NT2/D1 (cell line): ENCODE data around the gene PTN.
"Not testable (repeated sequence)": the region's sequence is repeated elsewhere in the genome, so short reads cannot be mapped to it uniquely, and the experiment has no call there.

Experiments
- DNase-seq: peaks from one replicate; pipeline ENCODE4 v3.0.0-alpha.2; 2011; ENCODE audit warnings: low read depth, low spot score
- H3K27me3 ChIP-seq: 2 replicates; pipeline ENCODE4 v1.6.0; 2011; ENCODE audit warnings: mild to moderate bottlenecking; ENCODE audit not compliant: insufficient read length, insufficient read depth
- H3K36me3 ChIP-seq: 2 replicates; pipeline ENCODE4 v1.6.1; 2011; ENCODE audit warnings: mild to moderate bottlenecking, low read length, mixed read lengths; ENCODE audit not compliant: insufficient read depth, insufficient read length
- H3K4me1 ChIP-seq: 2 replicates; pipeline ENCODE4 v1.5.1; 2011; ENCODE audit not compliant: insufficient read depth, insufficient read length
- H3K4me3 ChIP-seq: 2 replicates; pipeline ENCODE4 v1.5.1; 2011; ENCODE audit warnings: low read depth; ENCODE audit not compliant: insufficient read length
- H3K9ac ChIP-seq: 2 replicates; pipeline ENCODE4 v1.6.0; 2011; ENCODE audit warnings: low read depth; ENCODE audit not compliant: insufficient read length
- H3K9me3 ChIP-seq: 2 replicates; pipeline ENCODE4 v1.5.1; 2011; ENCODE audit warnings: mild to moderate bottlenecking, low read length; ENCODE audit not compliant: insufficient read depth
- SUZ12 ChIP-seq: IDR thresholded peaks from 2 replicates; pipeline ENCODE4 v1.6.1; 2011; ENCODE audit not compliant: insufficient read length, insufficient read depth; ENCODE audit errors: extremely low read depth
- YY1 ChIP-seq: IDR thresholded peaks from 2 replicates; pipeline ENCODE4 v1.6.1; 2011; ENCODE audit not compliant: insufficient read length, insufficient read depth
- ZNF274 ChIP-seq: IDR thresholded peaks from 2 replicates; pipeline ENCODE4 v1.6.1; 2011; ENCODE audit warnings: mild to moderate bottlenecking, low read depth, low read length

PTN gene

DNA sequence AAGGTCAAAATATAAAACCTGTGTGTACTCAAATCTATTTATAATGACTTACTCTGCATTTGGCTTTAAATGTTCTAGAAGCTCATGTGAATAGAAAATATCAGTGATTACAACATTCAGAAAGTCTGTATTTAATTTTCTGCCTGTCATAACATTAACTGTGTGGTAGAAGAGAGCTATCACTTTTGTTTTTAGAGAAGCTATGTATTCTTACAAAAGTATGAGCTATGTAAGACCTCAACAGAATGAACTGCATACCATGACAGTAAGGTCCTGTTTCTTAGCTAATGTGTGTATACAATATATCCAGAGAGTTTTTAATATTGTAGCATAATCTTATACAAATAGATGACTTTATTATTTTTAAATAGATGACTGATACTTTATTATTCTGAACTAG is 61.5 kb downstream of the PTN start:
- H3K4me3 ChIP-seq: no peak overlapping the region
- no peak for TF ChIP-seq ZNF274
- no peak for TF ChIP-seq SUZ12
- TF ChIP-seq YY1: no peak
- no peak overlapping the region for H3K9ac ChIP-seq
- no peaks in the 10 kb centered on the region for H3K9me3 ChIP-seq
- H3K4me1 ChIP-seq: no peaks in the 10 kb centered on the region
- no peaks in the 10 kb centered on the region for H3K27me3 ChIP-seq
- no peaks in the 10 kb centered on the region for H3K36me3 ChIP-seq
- DNase-seq: no peak

- TF ChIP-seq ZNF274: no peak
- no peak for TF ChIP-seq YY1
- TF ChIP-seq SUZ12: no peak
- H3K4me1 ChIP-seq: no peaks in the 10 kb centered on the region
- H3K36me3 ChIP-seq: no peaks in the 10 kb centered on the region
- H3K4me3 ChIP-seq: no peak overlapping the region
- no peaks in the 10 kb centered on the region for H3K27me3 ChIP-seq
- H3K9ac ChIP-seq: no peak overlapping the region
- no peaks in the 10 kb centered on the region for H3K9me3 ChIP-seq
- DNase-seq: no peak
Observed at GRCh38 chr7:137276189-137276588, 67.3 kb downstream of the PTN start.

DNA sequence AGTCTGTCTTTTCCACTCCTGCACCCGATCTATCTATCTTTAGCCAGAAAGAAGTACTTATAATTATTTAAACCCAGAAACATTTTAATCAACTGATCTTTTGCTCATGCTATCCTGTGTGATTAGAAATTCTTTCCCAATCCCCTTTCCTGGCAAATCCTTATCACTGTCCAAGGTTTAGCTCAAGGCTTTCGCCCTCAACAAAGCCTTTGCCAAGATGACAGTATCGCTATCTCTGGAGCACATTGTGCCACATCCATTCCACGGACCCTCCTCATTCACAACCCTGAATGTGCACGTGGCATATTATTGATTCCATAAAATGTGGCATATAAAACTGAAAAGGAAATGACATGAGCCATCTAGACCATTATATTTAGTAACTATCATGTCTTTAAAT is 71.3 kb downstream of the PTN start:
- H3K27me3 ChIP-seq: no peaks in the 10 kb centered on the region
- no peak overlapping the region for H3K4me3 ChIP-seq
- no peaks in the 10 kb centered on the region for H3K9me3 ChIP-seq
- H3K36me3 ChIP-seq: no peaks in the 10 kb centered on the region
- DNase-seq: no peak
- H3K9ac ChIP-seq: no peak overlapping the region
- H3K4me1 ChIP-seq: no peaks in the 10 kb centered on the region
- no peak for TF ChIP-seq SUZ12

GRCh38 chr7:137269240-137269639 is 74.3 kb downstream of the PTN start:
- H3K4me1 ChIP-seq: no peaks in the 10 kb centered on the region
- no peaks in the 10 kb centered on the region for H3K27me3 ChIP-seq
- H3K4me3 ChIP-seq: no peak overlapping the region
- no peaks in the 10 kb centered on the region for H3K36me3 ChIP-seq
- TF ChIP-seq SUZ12: no peak
- TF ChIP-seq YY1: no peak
- no peak for TF ChIP-seq ZNF274
- H3K9me3 ChIP-seq: no peaks in the 10 kb centered on the region
- no peak for DNase-seq
- H3K9ac ChIP-seq: no peak overlapping the region

DNA sequence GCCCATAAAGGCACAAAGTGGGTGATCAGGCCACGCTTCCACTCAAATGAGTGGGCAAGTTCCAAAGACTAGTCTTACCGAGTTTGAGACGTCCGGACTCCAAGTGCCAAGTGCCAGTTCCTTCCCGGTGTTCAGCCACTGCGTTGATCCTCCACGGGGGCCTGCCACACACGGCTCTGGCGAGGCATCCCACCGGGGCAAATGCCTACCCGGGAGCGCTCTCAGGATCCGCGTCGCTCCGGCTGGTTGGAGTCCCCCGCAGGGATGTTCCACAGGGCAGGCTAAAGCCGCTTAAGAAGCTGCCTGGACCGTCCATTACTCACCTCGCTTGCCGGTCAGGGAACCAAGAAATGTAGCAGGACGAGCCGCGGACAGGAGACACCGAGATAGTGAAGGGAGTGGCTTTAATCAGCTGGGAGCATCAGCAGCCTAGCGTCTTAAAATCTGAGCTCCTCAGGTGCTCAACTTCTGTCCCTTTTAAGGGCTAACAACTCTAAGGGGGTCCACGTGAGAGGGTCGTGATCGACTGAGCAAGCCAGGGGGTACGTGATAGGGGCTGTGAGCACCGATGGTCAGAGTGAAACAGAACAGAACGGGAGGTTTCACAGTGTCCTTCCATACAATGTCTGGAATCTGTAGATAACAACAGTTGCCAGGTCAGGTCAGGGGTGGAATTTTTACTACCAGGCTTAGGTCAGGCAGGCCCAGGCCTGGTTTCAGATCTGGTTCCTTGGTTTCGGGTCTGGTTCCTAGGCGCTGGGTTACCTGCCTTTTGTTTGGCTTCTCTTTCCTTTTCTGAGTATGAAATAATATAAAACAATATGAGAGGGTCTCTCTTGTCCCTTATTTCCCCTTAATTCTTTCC is 75.3 kb downstream of the PTN start:
- not testable (repeated sequence) for H3K27me3 ChIP-seq, H3K4me3 ChIP-seq, H3K4me1 ChIP-seq, H3K36me3 ChIP-seq, DNase-seq, H3K9ac ChIP-seq, H3K9me3 ChIP-seq

- Histone ChIP-seq H3K4me1 (no peaks in the 10 kb centered on the region), H3K36me3 (no peaks in the 10 kb centered on the region), H3K9me3 (no peaks in the 10 kb centered on the region), H3K9ac (no peak overlapping the region), H3K27me3 (no peaks in the 10 kb centered on the region), H3K4me3 (no peak overlapping the region)
- TF ChIP-seq ZNF274: no peak
- no peak for DNase-seq
Observed at GRCh38 chr7:137266764-137267163, 76.8 kb downstream of the PTN start.

DNA sequence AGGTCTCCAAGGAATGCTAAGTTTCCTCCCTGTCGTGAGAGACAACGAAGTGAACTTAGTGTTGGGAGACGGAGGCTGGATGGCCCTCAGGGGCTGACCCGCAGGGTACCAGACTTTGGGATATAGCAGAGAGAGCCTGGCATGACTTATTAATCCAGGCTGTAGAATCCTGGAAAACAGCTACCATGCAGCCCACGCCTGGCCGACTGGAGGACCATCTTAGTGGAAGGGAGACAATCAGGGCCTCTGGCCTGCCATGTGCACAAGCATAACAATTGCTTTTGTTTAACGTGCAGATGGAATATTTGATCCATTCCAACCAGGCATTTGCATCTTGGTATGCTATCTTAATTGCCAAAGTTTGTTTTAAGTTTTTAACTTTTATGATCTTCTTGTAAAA is 78.1 kb downstream of the PTN start:
- not testable (repeated sequence) for DNase-seq, H3K9me3 ChIP-seq, H3K4me1 ChIP-seq, H3K27me3 ChIP-seq, H3K9ac ChIP-seq, H3K36me3 ChIP-seq, H3K4me3 ChIP-seq

DNA sequence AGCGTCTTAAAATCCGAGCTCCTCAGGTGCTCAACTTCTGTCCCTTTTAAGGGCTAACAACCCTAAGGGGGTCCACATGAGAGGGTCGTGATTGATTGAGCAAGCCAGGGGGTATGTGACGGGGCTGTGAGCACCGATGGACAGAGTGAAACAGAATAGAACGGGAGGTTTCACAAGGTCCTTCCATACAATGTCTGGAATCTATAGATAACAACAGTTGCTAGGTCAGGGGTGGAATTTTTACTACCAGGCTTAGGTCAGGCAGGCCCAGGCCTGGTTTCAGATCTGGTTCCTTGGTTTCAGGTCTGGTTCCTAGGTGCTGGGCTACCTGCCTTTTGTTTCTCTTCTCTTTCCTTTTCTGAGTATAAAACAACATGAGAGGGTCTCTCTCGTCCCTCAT is 80.9 kb downstream of the PTN start:
- TF ChIP-seq SUZ12 (no peak), YY1 (no peak), ZNF274 (no peak)
- no peaks in the 10 kb centered on the region for H3K4me1 ChIP-seq
- H3K27me3 ChIP-seq: no peaks in the 10 kb centered on the region
- H3K9me3 ChIP-seq: no peaks in the 10 kb centered on the region
- DNase-seq: no peak
- H3K36me3 ChIP-seq: no peaks in the 10 kb centered on the region
- H3K4me3 ChIP-seq: no peak overlapping the region
- no peak overlapping the region for H3K9ac ChIP-seq
